HEK293T (cell line): ENCODE data around the gene HSPG2.

Experiments used
- SP1 ChIP-seq: fragments of 450-650 bp; IDR thresholded peaks from 2 replicates; pipeline ENCODE4 v1.6.1; 2017
- SUZ12 ChIP-seq: fragments of 450-650 bp; IDR thresholded peaks from 2 replicates; pipeline ENCODE4 v1.6.1; 2016; ENCODE audit warnings: mild to moderate bottlenecking
- TARDBP ChIP-seq: fragments of 450-650 bp; IDR thresholded peaks from 2 replicates; pipeline ENCODE4 v1.6.1; 2016

GRCh38 chr1:21896652-21897532 is 40.2 kb downstream of the HSPG2 start:
- TF ChIP-seq TARDBP (no peak), SP1 (no peak), SUZ12 (no peak)
